ENCODE results near the gene ADGRG1.

Gene ADGRG1

GRCh38 chr16:57682809-57683635, 54.6 kb downstream of the ADGRG1 start:
- no peak overlapping the region for H3K4me3 ChIP-seq (replicated peaks; ENCODE audit: low read depth, low read length)
- TF ChIP-seq CTCF (IDR thresholded peaks at IDR 0.05; ENCODE audit: low read depth, low read length, missing control alignments): no peak
- no peak for DNase-seq (ENCODE audit: extremely low read depth, low read depth)

GRCh38 chr16:57683636-57684545, 55.5 kb downstream of the ADGRG1 start:
- no peak for DNase-seq (ENCODE audit: extremely low read depth, low read depth)
- TF ChIP-seq CTCF (IDR thresholded peaks at IDR 0.05; ENCODE audit: low read depth, low read length, missing control alignments): no peak

DNA sequence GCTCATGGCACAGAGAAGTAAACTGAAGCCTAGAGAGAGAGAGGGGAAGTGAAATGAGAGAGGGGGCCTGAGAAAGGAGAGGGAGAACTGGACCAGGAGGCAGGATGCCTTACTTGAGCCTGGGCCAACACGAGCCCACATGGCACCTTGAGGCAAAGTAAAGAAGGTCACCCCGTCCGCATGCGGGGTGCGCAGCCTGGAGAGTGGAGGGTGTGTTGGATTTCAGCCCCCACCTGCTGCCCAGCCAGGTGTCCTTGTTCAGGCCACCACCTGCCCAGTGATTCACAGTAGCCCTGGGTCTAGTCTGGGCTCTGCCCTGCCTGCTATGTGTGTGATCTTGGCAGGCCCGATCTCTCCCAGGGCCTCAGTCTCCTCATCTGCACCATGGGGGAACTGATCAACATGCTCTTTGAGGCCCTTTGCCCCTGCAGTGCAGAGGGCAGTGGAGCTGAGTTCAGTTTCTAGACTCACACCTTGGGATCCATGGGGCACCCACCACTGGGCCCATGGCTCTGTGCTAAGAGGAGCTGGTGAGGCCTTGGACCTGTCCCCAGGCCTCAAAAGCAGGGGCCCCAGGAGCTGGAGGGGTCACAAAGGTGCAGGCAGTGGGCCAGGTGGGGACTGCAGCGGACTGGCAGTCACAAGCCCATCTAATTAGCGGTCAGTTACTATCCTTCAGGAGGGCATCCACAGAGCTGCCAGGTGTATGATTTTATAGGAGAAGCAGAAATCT, 56.4 kb downstream of the ADGRG1 start:
- DNase-seq (ENCODE audit: extremely low read depth, low read depth): no peak
- no peak overlapping the region for H3K4me3 ChIP-seq (replicated peaks; ENCODE audit: low read depth, low read length)
- TF ChIP-seq CTCF (IDR thresholded peaks at IDR 0.05; ENCODE audit: low read depth, low read length, missing control alignments): no peak

More at GRCh38 chr16:57683636-57684545, 55.5 kb downstream of the ADGRG1 start:
- no peak overlapping the region for H3K4me3 ChIP-seq (replicated peaks; ENCODE audit: low read depth, low read length)

GRCh38 chr16:57685633-57686032, 57.2 kb downstream of the ADGRG1 start:
- H3K4me3 ChIP-seq (replicated peaks; ENCODE audit: low read depth, low read length): no peak overlapping the region
- DNase-seq (ENCODE audit: extremely low read depth, low read depth): no peak
- TF ChIP-seq CTCF (IDR thresholded peaks at IDR 0.05; ENCODE audit: low read depth, low read length, missing control alignments): no peak

DNA sequence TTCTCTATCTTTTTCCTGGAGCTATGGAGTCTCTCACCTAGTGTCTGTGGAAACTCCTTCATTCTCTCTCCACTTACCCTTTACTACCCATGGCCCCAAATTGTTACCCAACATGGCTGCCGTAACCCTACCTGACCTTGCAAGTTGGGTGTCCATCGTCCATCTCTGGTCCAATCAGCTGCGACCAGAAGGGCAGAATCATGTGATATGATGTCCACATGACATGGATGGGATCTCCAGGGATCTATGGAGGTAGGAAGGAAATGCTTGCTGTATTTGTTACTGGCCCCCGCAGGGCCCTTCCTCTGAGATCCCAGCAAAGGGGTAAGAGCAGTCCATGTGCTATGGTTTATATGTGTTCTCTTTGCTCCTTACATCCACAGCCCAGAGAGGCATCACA, 58.1 kb downstream of the ADGRG1 start:
- no peak overlapping the region for H3K4me3 ChIP-seq (replicated peaks; ENCODE audit: low read depth, low read length)
- TF ChIP-seq CTCF (IDR thresholded peaks at IDR 0.05; ENCODE audit: low read depth, low read length, missing control alignments): no peak
- DNase-seq (ENCODE audit: extremely low read depth, low read depth): no peak

DNA sequence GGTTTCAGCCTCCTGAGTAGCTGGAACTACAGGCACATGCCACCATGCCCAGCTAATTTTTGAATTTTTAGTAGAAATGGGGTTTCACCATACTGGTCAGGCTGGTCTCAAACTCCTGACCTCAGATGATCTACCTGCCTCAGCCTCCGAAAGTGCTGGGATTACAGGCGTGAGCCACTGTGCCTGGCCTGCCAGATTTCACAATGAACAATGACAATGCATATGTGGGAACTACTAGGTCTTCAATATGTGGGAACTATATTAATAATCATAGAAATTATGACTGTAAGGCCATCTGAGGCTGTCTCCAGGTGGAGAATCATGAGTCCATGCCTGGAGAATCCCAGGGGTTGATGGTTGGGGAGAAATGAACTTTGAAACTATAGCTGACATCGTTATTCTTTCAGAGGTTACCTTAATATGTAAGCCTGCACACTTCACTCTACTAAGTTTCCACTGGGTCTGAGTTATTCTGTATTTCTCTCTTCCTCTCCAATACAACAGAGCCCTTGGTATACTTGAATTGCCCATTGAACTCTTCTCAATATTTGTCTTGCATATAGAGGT, 59.0 kb downstream of the ADGRG1 start:
- no peak overlapping the region for H3K4me3 ChIP-seq (replicated peaks; ENCODE audit: low read depth, low read length)
- DNase-seq (ENCODE audit: extremely low read depth, low read depth): no peak
- no peak for TF ChIP-seq CTCF (IDR thresholded peaks at IDR 0.05; ENCODE audit: low read depth, low read length, missing control alignments)
